Neuronal stem cell (in vitro differentiated cells): ENCODE data around the gene ALG14.

Experiments used
- DNase-seq: peaks from one replicate; pipeline ENCODE4 v3.0.0-alpha.2; 2013; ENCODE audit warnings: low spot score
- H2AFZ ChIP-seq: one replicate; pipeline ENCODE4 v1.6.1; 2013; ENCODE audit warnings: mild to moderate bottlenecking, low read length, inconsistent platforms
- H2AK5ac ChIP-seq: 2 replicates; pipeline ENCODE4 v1.6.1; 2013; ENCODE audit warnings: low read depth, mild to moderate bottlenecking, inconsistent platforms, low read length, moderate library complexity, mixed read lengths
- H2BK120ac ChIP-seq: 2 replicates; pipeline ENCODE4 v1.6.1; 2013; ENCODE audit warnings: low read depth, mild to moderate bottlenecking, inconsistent platforms, low read length, moderate library complexity, mixed read lengths
- H2BK12ac ChIP-seq: one replicate; pipeline ENCODE4 v1.6.1; 2013; ENCODE audit warnings: low read length, inconsistent platforms
- H2BK15ac ChIP-seq: 2 replicates; pipeline ENCODE4 v1.6.1; 2013; ENCODE audit warnings: mild to moderate bottlenecking, low read length, inconsistent platforms, mixed read lengths
- H2BK5ac ChIP-seq: one replicate; pipeline ENCODE4 v1.6.1; 2013; ENCODE audit warnings: inconsistent platforms, mild to moderate bottlenecking, low read length, moderate library complexity
- H3K14ac ChIP-seq: one replicate; pipeline ENCODE4 v1.6.1; 2013; ENCODE audit warnings: low read length, inconsistent platforms
- H3K18ac ChIP-seq: 2 replicates; pipeline ENCODE4 v1.6.1; 2013; ENCODE audit warnings: low read length, inconsistent platforms
- H3K23ac ChIP-seq: 2 replicates; pipeline ENCODE4 v1.6.1; 2013; ENCODE audit warnings: low read depth, mild to moderate bottlenecking, mixed read lengths, low read length, inconsistent platforms; ENCODE audit not compliant: poor library complexity
- H3K27ac ChIP-seq: replicated peaks from 3 replicates; pipeline ENCODE4 v1.5.1; 2013; ENCODE audit warnings: low read length, inconsistent platforms
- H3K27me3 ChIP-seq, 3 experiments: 2 replicates each; pipeline ENCODE4 v1.6.1; 2013; ENCODE audit warnings: low read length in 3 of 3, mild to moderate bottlenecking in 2 of 3, inconsistent platforms in 1 of 3, low read depth in 1 of 3, mixed read lengths in 1 of 3, moderate library complexity in 1 of 3; ENCODE audit not compliant: control insufficient read depth in 3 of 3, insufficient read depth in 3 of 3
- H3K36me3 ChIP-seq, 2 donors: replicated peaks in 1 of 2; 2 replicates each; pipeline ENCODE4 v1.6.1; 2013; ENCODE audit warnings: low read length in 2 of 2; ENCODE audit not compliant: control insufficient read depth in 2 of 2, insufficient read depth in 2 of 2
- H3K4ac ChIP-seq: 2 replicates; pipeline ENCODE4 v1.6.1; 2013; ENCODE audit warnings: inconsistent platforms, mild to moderate bottlenecking, low read length, moderate library complexity
- H3K4me1 ChIP-seq, 2 donors: 1 replicate in 1 of 2; 2 replicates in 1 of 2; pipeline ENCODE4 v1.6.1; 2013; ENCODE audit warnings: low read length in 2 of 2, low read depth in 1 of 2; ENCODE audit not compliant: control insufficient read depth in 2 of 2, insufficient read depth in 1 of 2
- H3K4me2 ChIP-seq: one replicate; pipeline ENCODE4 v1.6.1; 2013; ENCODE audit warnings: mild to moderate bottlenecking, low read length, inconsistent platforms; ENCODE audit not compliant: insufficient read depth, poor library complexity, severe bottlenecking
- H3K4me3 ChIP-seq, 2 donors: 2 replicates each; pipeline ENCODE4 v1.5.1; 2013; ENCODE audit warnings: low read length in 2 of 2, mild to moderate bottlenecking in 2 of 2, inconsistent platforms in 1 of 2, moderate library complexity in 1 of 2
- H3K79me1 ChIP-seq: one replicate; pipeline ENCODE4 v1.6.1; 2013; ENCODE audit warnings: low read depth, mild to moderate bottlenecking, inconsistent platforms, low read length, moderate library complexity
- H3K9ac ChIP-seq: one replicate; pipeline ENCODE4 v1.6.1; 2013; ENCODE audit warnings: mild to moderate bottlenecking, low read depth, low read length, inconsistent platforms; ENCODE audit not compliant: poor library complexity
- H3K9me3 ChIP-seq, 2 donors: replicated peaks in 1 of 2; 2 replicates each; pipeline versions ENCODE3 to v1.6.1; 2013; ENCODE audit warnings: low read length in 2 of 2, mild to moderate bottlenecking in 2 of 2, inconsistent platforms in 1 of 2, low read depth in 1 of 2, mixed read lengths in 1 of 2, moderate library complexity in 1 of 2; ENCODE audit not compliant: control insufficient read depth in 2 of 2, insufficient read depth in 1 of 2
- H4K8ac ChIP-seq: one replicate; pipeline ENCODE4 v1.6.1; 2013; ENCODE audit warnings: low read depth, mild to moderate bottlenecking, inconsistent platforms, low read length, moderate library complexity
- H4K91ac ChIP-seq: one replicate; pipeline ENCODE4 v1.6.1; 2013; ENCODE audit warnings: low read length, low read depth, mild to moderate bottlenecking, inconsistent platforms; ENCODE audit not compliant: poor library complexity
- WGBS, 2 donors: extraction: QIAGEN DNeasy Blood & Tissue Kit; methylation state at CpG; one replicate each; pipeline ENCODE4 v1.1.7; 2013; ENCODE audit warnings: missing lambda C conversion rate in 2 of 2, mixed read lengths in 1 of 2; ENCODE audit not compliant: insufficient read length in 2 of 2, insufficient replicate concordance in 1 of 2; ENCODE audit errors: extremely low coverage in 2 of 2; 5-methylcytosine and 5-hydroxymethylcytosine counted together

Gene ALG14

GRCh38 chr1:95072117-95072516 lies 634 bp downstream of the ALG14 start:
- Histone ChIP-seq H2AFZ (peak overlapping the region; percentile 91), H4K91ac (no peak overlapping the region), H3K36me3 (peaks cover 0 to 4% of the 10 kb centered on the region in 2 donors), H3K4ac (no peak overlapping the region), H2AK5ac (no peak overlapping the region), H3K23ac (no peak overlapping the region), H3K4me2 (peak overlapping the region; percentile 39), H2BK12ac (no peak overlapping the region), H2BK15ac (no peak overlapping the region), H3K14ac (no peak overlapping the region), H4K8ac (no peak overlapping the region), H3K18ac (no peak overlapping the region), H3K9ac (no peak overlapping the region), H3K9me3 (no peaks in the 10 kb centered on the region), H3K4me3 (peak overlapping the region; percentile 65 to 90), H3K27me3 (peaks cover 0 to 2% (median 0%) of the 10 kb centered on the region in 3 experiments), H3K79me1 (no peaks in the 10 kb centered on the region), H3K4me1 (peaks cover 2 to 3% of the 10 kb centered on the region in 2 donors), H2BK120ac (no peak overlapping the region), H3K27ac (no peak overlapping the region), H2BK5ac (no peak overlapping the region)
- no CpG with 5 or more reads among the region's 7 CpGs for WGBS, 2 donors
- DNase-seq = no peak

GRCh38 chr1:95071539-95071938 lies 1.2 kb downstream of the ALG14 start:
- Histone ChIP-seq H3K79me1 (no peaks in the 10 kb centered on the region), H3K9me3 (no peaks in the 10 kb centered on the region), H2BK5ac (no peak overlapping the region), H3K18ac (no peak overlapping the region), H3K4me3 (peak overlapping the region in 1 of 2 donors; percentile 65), H3K4ac (no peak overlapping the region), H4K8ac (no peak overlapping the region), H2BK12ac (no peak overlapping the region), H2AFZ (peak overlapping the region; percentile 91), H4K91ac (no peak overlapping the region), H3K27ac (no peak overlapping the region), H2BK120ac (no peak overlapping the region), H3K27me3 (no peaks in the 10 kb centered on the region), H3K9ac (no peak overlapping the region), H3K23ac (no peak overlapping the region), H2BK15ac (no peak overlapping the region), H3K4me2 (no peak overlapping the region), H2AK5ac (no peak overlapping the region), H3K4me1 (peaks cover 2 to 4% of the 10 kb centered on the region in 2 donors), H3K14ac (no peak overlapping the region), H3K36me3 (peaks cover 0 to 4% of the 10 kb centered on the region in 2 donors)
- WGBS, 2 donors = no CpG with 5 or more reads among the region's 2 CpGs
- DNase-seq = no peak

GRCh38 chr1:95069710-95070093 lies 3.0 kb downstream of the ALG14 start:
- no peak overlapping the region for H2AFZ ChIP-seq
- H3K4ac ChIP-seq = no peak overlapping the region
- H3K4me3 ChIP-seq = no peak overlapping the region
- H2BK120ac ChIP-seq = no peak overlapping the region
- peaks cover 0 to 4% of the 10 kb centered on the region in 2 donors for H3K36me3 ChIP-seq
- no peak overlapping the region for H3K4me2 ChIP-seq
- H4K8ac ChIP-seq = no peak overlapping the region
- no peaks in the 10 kb centered on the region for H3K9me3 ChIP-seq
- peaks cover 2 to 4% of the 10 kb centered on the region in 2 donors for H3K4me1 ChIP-seq
- H3K14ac ChIP-seq = no peak overlapping the region
- H2BK12ac ChIP-seq = no peak overlapping the region
- no peak overlapping the region for H3K23ac ChIP-seq
- no peak overlapping the region for H3K9ac ChIP-seq
- no peaks in the 10 kb centered on the region for H3K27me3 ChIP-seq
- H2BK5ac ChIP-seq = no peak overlapping the region
- no peak overlapping the region for H3K27ac ChIP-seq
- no peak overlapping the region for H2AK5ac ChIP-seq
- no peak overlapping the region for H3K18ac ChIP-seq
- H3K79me1 ChIP-seq = no peaks in the 10 kb centered on the region
- WGBS, 2 donors = no CpG with 5 or more reads among the region's 5 CpGs
- DNase-seq = no peak
- H2BK15ac ChIP-seq = no peak overlapping the region
- H4K91ac ChIP-seq = no peak overlapping the region

- Histone ChIP-seq H2BK12ac (no peak overlapping the region), H3K36me3 (peaks cover 0 to 4% of the 10 kb centered on the region in 2 donors), H3K14ac (no peak overlapping the region), H3K27me3 (no peaks in the 10 kb centered on the region), H3K4me1 (peaks cover 2 to 4% of the 10 kb centered on the region in 2 donors), H3K4me2 (no peak overlapping the region), H2BK120ac (no peak overlapping the region), H2AK5ac (no peak overlapping the region), H3K9ac (no peak overlapping the region), H3K9me3 (no peaks in the 10 kb centered on the region), H2AFZ (no peak overlapping the region), H4K8ac (no peak overlapping the region), H4K91ac (no peak overlapping the region), H3K4ac (no peak overlapping the region), H3K4me3 (no peak overlapping the region), H3K27ac (no peak overlapping the region), H3K23ac (no peak overlapping the region), H2BK15ac (no peak overlapping the region), H2BK5ac (no peak overlapping the region), H3K18ac (no peak overlapping the region), H3K79me1 (no peaks in the 10 kb centered on the region)
- no CpG with 5 or more reads among the region's 6 CpGs for WGBS, 2 donors
- no peak for DNase-seq
Measured at GRCh38 chr1:95068956-95069709, 3.6 kb downstream of the ALG14 start.
